VCaP (cell line): Measurements from ENCODE around the gene RBM27.

Experiments
- H3K27ac ChIP-seq: fragments of 450-650 bp; 2 replicates; pipeline ENCODE4 v1.5.1; 2017
- CTCF ChIP-seq: fragments of 450-650 bp; conservative IDR thresholded peaks from 2 replicates; pipeline ENCODE4 v1.5.1; 2017; ENCODE audit warnings: mild to moderate bottlenecking, moderate library complexity

RBM27 gene

GRCh38 chr5:146232223-146232622 is 28.8 kb downstream of the RBM27 start:
- no peak for TF ChIP-seq CTCF
- no peak overlapping the region for H3K27ac ChIP-seq

GRCh38 chr5:146233441-146233840 is 30.0 kb downstream of the RBM27 start:
- no peak overlapping the region for H3K27ac ChIP-seq
- TF ChIP-seq CTCF: no peak

GRCh38 chr5:146238973-146239372 is 35.6 kb downstream of the RBM27 start:
- no peak overlapping the region for H3K27ac ChIP-seq
- no peak for TF ChIP-seq CTCF

- TF ChIP-seq CTCF: no peak
- H3K27ac ChIP-seq: no peak overlapping the region
Measured at GRCh38 chr5:146240951-146241350, 37.5 kb downstream of the RBM27 start.

GRCh38 chr5:146243247-146243646 is 39.8 kb downstream of the RBM27 start:
- no peak overlapping the region for H3K27ac ChIP-seq
- TF ChIP-seq CTCF: no peak

GRCh38 chr5:146248561-146248960 is 45.2 kb downstream of the RBM27 start:
- no peak overlapping the region for H3K27ac ChIP-seq
- TF ChIP-seq CTCF: no peak

GRCh38 chr5:146249801-146250200 is 46.4 kb downstream of the RBM27 start:
- TF ChIP-seq CTCF: no peak
- no peak overlapping the region for H3K27ac ChIP-seq
